PC-3 (cell line): Measurements from ENCODE around the gene CLDN2. TPM values are rescaled to one million over a fixed set of nuclear protein-coding genes. Genes with fewer than 3 reads are reported as not detected.
A peak's percentile ranks its signal among the peaks of the same experiment; 100 is the strongest.

Experiments used
- ATAC-seq: fragments of 200-7000 bp; cut with Tn5 transposase; 2 replicates; pipeline ENCODE4 v1.9.1; 2020; ENCODE audit warnings: mild to moderate bottlenecking, moderate library complexity
- BruUV-seq: library from RNA; stranded (reverse); fragments of 400-500 nt; replicated peaks from 2 replicates; lab custom pipeline; 2021; lab: Mats Ljungman, UMichigan
- CTCF ChIA-PET: fragments of 300-600 bp; sonication (Branson Sonifier 250); formaldehyde crosslinking; loops from one replicate; lab custom pipeline; 2022; ENCODE audit warnings: antibody characterized with exemption; lab: Charles Lee
- POLR2A ChIA-PET: fragments of 300-600 bp; sonication (Branson Sonifier 250); formaldehyde crosslinking; loops from one replicate; lab custom pipeline; 2022; ENCODE audit warnings: antibody characterized with exemption; ENCODE audit not compliant: unreplicated experiment; lab: Charles Lee
- DNase-seq: peaks from one replicate; pipeline ENCODE4 v3.0.0-alpha.2; 2015
- H2AFZ ChIP-seq: fragments of 300-600 bp; sonication (generic); 2 replicates; pipeline ENCODE4 v1.6.0; 2016; ENCODE audit warnings: antibody characterized with exemption, low read length
- H3F3A ChIP-seq: fragments of 300-600 bp; sonication (generic); one replicate; pipeline ENCODE4 v1.6.0; 2017; ENCODE audit warnings: antibody characterized with exemption, low read length, control low read depth, mild to moderate bottlenecking; ENCODE audit not compliant: unreplicated experiment
- H3K27ac ChIP-seq: fragments of 300-600 bp; sonication (generic); 2 replicates; pipeline ENCODE4 v1.5.1; 2016; ENCODE audit warnings: mild to moderate bottlenecking, low read length
- H3K27me3 ChIP-seq: fragments of 300-600 bp; sonication (generic); 2 replicates; pipeline ENCODE4 v1.6.1; 2016; ENCODE audit warnings: low read length, mixed read lengths
- H3K36me3 ChIP-seq: fragments of 300-600 bp; sonication (generic); 2 replicates; pipeline ENCODE4 v1.6.1; 2016; ENCODE audit warnings: low read depth, mixed run types, low read length, mixed read lengths
- H3K4me1 ChIP-seq: fragments of 300-600 bp; sonication (generic); 2 replicates; pipeline ENCODE4 v1.5.1; 2016; ENCODE audit warnings: low read length; ENCODE audit not compliant: insufficient read depth
- H3K4me2 ChIP-seq: fragments of 300-600 bp; sonication (generic); 2 replicates; pipeline ENCODE4 v1.6.0; 2016; ENCODE audit warnings: low read length
- H3K4me3 ChIP-seq: fragments of 300-600 bp; sonication (generic); 2 replicates; pipeline ENCODE4 v1.5.1; 2016; ENCODE audit warnings: mild to moderate bottlenecking, low read length, mixed read lengths
- H3K79me2 ChIP-seq: fragments of 300-600 bp; sonication (generic); 2 replicates; pipeline ENCODE4 v1.6.1; 2017; ENCODE audit warnings: low read length, mixed read lengths
- H3K9ac ChIP-seq: fragments of 300-600 bp; sonication (generic); 2 replicates; pipeline ENCODE4 v1.6.0; 2016; ENCODE audit warnings: mild to moderate bottlenecking, low read length
- H3K9me2 ChIP-seq: fragments of 300-600 bp; sonication (generic); replicated peaks from 2 replicates; pipeline ENCODE4 v1.6.1; 2016; ENCODE audit warnings: mixed run types, low read length, mixed read lengths
- H3K9me3 ChIP-seq: fragments of 300-600 bp; sonication (generic); 2 replicates; pipeline ENCODE4 v1.6.1; 2016; ENCODE audit warnings: low read length, mixed read lengths
- H4K20me1 ChIP-seq: fragments of 300-600 bp; sonication (generic); 2 replicates; pipeline ENCODE4 v1.6.1; 2016; ENCODE audit warnings: low read length, mixed read lengths
- CTCF ChIP-seq: fragments of 300-600 bp; sonication (generic); conservative IDR thresholded peaks from 2 replicates; pipeline ENCODE4 v1.5.1; 2017; ENCODE audit warnings: antibody characterized with exemption, low read depth, mild to moderate bottlenecking, low read length
- EZH2 ChIP-seq: fragments of 300-600 bp; sonication (generic); IDR thresholded peaks from one replicate; pipeline ENCODE4 v1.6.1; 2017; ENCODE audit warnings: antibody characterized with exemption, mild to moderate bottlenecking, low read length; ENCODE audit not compliant: unreplicated experiment
- EZH2phosphoT487 ChIP-seq: fragments of 300-600 bp; sonication (generic); IDR thresholded peaks from 2 replicates; pipeline ENCODE4 v1.6.1; 2018; ENCODE audit warnings: mild to moderate bottlenecking, antibody characterized with exemption, low read length, borderline replicate concordance
- intact Hi-C: fragments of 100-400 bp; cut with micrococcal nuclease; formaldehyde crosslinking; loops from 2 replicates; pipeline ENCODE4 v1.9.0; 2023
- total RNA-seq: library from RNA; depleted of rRNA; stranded (reverse); fragments of >200 nt; gene quantifications from 2 replicates; pipeline ENCODE4 v1.2.3, GENCODE V29; 2014

CLDN2 gene
- total RNA-seq, 1 experiment from 2014 or later = not detected

- DNase-seq (peak; percentile 82), ATAC-seq (peak; percentile 78)
- H3K36me3 ChIP-seq = peaks cover 4% of the 10 kb centered on the region
- H3K9ac ChIP-seq = peak overlapping the region; percentile 49
- TF ChIP-seq EZH2phosphoT487 (no peak), CTCF (no peak), EZH2 (no peak)
- H4K20me1 ChIP-seq = no peaks in the 10 kb centered on the region
- peaks cover 3% of the 10 kb centered on the region for H3F3A ChIP-seq
- BruUV-seq = no TSS peak
- H3K27me3 ChIP-seq = no peaks in the 10 kb centered on the region
- intact Hi-C loops = loop anchor here (1.0 kb wide), 1 partner anchor 60 kb away; no protein-coding TSS in a partner anchor
- H3K4me2 ChIP-seq = peak overlapping the region; percentile 77
- H3K9me2 ChIP-seq = no peaks in the 10 kb centered on the region
- CTCF ChIA-PET = interaction anchor here (0.6 kb wide), 1 partner anchor 57 kb away, joined by 12 read pairs; no protein-coding TSS in a partner anchor
- peak overlapping the region; percentile 26; the same call in 1 of the 2 replicates for H3K4me3 ChIP-seq
- peaks cover 38% of the 10 kb centered on the region for H3K4me1 ChIP-seq
- H3K9me3 ChIP-seq = no peaks in the 10 kb centered on the region
- H2AFZ ChIP-seq = no peak overlapping the region
- POLR2A ChIA-PET = no interaction called here
- H3K27ac ChIP-seq = peak overlapping the region; percentile 91
- no peaks in the 10 kb centered on the region for H3K79me2 ChIP-seq
These were observed 35.0 kb downstream of the CLDN2 start for GRCh38 chrX:106955004-106955772.

- H3K9me2 ChIP-seq = no peaks in the 10 kb centered on the region
- H2AFZ ChIP-seq = no peak overlapping the region
- H3K36me3 ChIP-seq = peaks cover 11% of the 10 kb centered on the region
- ATAC-seq = no peak
- no peak overlapping the region for H3K27ac ChIP-seq
- TF ChIP-seq CTCF (no peak), EZH2 (no peak), EZH2phosphoT487 (no peak)
- H3K4me2 ChIP-seq = no peak overlapping the region
- no peaks in the 10 kb centered on the region for H3K27me3 ChIP-seq
- no peak for DNase-seq
- no peak overlapping the region for H3K9ac ChIP-seq
- H3K4me3 ChIP-seq = no peak overlapping the region
- CTCF ChIA-PET = interaction anchor here (0.6 kb wide), 1 partner anchor 61 kb away, joined by 3 read pairs; no protein-coding TSS in a partner anchor
- BruUV-seq = no TSS peak
- no peaks in the 10 kb centered on the region for H3K9me3 ChIP-seq
- no peaks in the 10 kb centered on the region for H4K20me1 ChIP-seq
- peaks cover 3% of the 10 kb centered on the region for H3F3A ChIP-seq
- H3K4me1 ChIP-seq = peaks cover 33% of the 10 kb centered on the region
- POLR2A ChIA-PET = interaction anchor here (0.6 kb wide), 1 partner anchor 69 kb away, joined by 3 read pairs; no protein-coding TSS in a partner anchor
- intact Hi-C loops = no loop called here
- H3K79me2 ChIP-seq = no peaks in the 10 kb centered on the region
These were observed 37.7 kb downstream of the CLDN2 start for GRCh38 chrX:106957856-106958255.

- no peak overlapping the region for H3K4me2 ChIP-seq
- H3K79me2 ChIP-seq = no peaks in the 10 kb centered on the region
- H2AFZ ChIP-seq = no peak overlapping the region
- no peaks in the 10 kb centered on the region for H3K27me3 ChIP-seq
- no peak overlapping the region for H3K27ac ChIP-seq
- intact Hi-C loops = loop anchor here (1.0 kb wide), 2 partner anchors 62 to 66 kb away; no protein-coding TSS in a partner anchor
- no peaks in the 10 kb centered on the region for H3K9me3 ChIP-seq
- H4K20me1 ChIP-seq = no peaks in the 10 kb centered on the region
- TF ChIP-seq EZH2phosphoT487 (no peak), CTCF (peak; percentile 64), EZH2 (no peak)
- no peaks in the 10 kb centered on the region for H3K9me2 ChIP-seq
- ATAC-seq (peak; percentile 82), DNase-seq (peak; percentile 64)
- no peak overlapping the region for H3K4me3 ChIP-seq
- CTCF ChIA-PET = interaction anchor here (0.6 to 1.5 kb wide), 11 partner anchors 9 to 580 kb away, joined by 3 to 51 read pairs (median 4); no protein-coding TSS in a partner anchor
- peaks cover 11% of the 10 kb centered on the region for H3K36me3 ChIP-seq
- H3K4me1 ChIP-seq = peaks cover 16% of the 10 kb centered on the region
- no peak overlapping the region for H3K9ac ChIP-seq
- POLR2A ChIA-PET = no interaction called here
- BruUV-seq = no TSS peak
- peaks cover 3% of the 10 kb centered on the region for H3F3A ChIP-seq
These were observed 39.7 kb downstream of the CLDN2 start for GRCh38 chrX:106959901-106960300.
